ENCODE measurements around the gene ADAMTS2.

DNA sequence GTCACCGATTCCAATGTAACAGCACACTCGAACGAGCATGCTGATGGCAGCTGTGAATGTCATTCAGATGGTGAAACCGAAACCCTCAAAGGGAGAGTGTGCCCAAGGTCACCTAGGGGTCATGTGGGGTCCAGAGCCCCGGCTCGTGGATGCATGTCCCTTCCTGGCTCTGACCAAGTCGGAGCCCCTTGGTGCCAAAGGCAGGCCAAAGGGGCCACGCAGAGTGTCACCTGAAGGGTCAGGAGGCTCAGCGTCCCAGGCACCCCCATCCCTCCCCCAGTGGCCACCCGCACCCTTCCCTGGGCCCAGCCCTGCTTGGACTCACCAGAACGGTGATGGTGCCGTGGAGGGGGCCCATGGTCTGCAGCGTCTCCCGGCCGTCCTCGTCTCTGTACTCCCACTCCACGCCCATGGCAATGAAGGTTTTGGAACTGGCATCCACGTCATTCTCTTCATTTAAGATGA is 215.6 kb downstream of the ADAMTS2 start:
- TF ChIP-seq, protein P1, sequence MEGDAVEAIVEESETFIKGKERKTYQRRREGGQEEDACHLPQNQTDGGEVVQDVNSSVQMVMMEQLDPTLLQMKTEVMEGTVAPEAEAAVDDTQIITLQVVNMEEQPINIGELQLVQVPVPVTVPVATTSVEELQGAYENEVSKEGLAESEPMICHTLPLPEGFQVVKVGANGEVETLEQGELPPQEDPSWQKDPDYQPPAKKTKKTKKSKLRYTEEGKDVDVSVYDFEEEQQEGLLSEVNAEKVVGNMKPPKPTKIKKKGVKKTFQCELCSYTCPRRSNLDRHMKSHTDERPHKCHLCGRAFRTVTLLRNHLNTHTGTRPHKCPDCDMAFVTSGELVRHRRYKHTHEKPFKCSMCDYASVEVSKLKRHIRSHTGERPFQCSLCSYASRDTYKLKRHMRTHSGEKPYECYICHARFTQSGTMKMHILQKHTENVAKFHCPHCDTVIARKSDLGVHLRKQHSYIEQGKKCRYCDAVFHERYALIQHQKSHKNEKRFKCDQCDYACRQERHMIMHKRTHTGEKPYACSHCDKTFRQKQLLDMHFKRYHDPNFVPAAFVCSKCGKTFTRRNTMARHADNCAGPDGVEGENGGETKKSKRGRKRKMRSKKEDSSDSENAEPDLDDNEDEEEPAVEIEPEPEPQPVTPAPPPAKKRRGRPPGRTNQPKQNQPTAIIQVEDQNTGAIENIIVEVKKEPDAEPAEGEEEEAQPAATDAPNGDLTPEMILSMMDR (IDR thresholded peaks at IDR 0.05), result no peak
- no peak for TF ChIP-seq POLR2A (IDR thresholded peaks at IDR 0.05)
